Measurements from ENCODE around the gene MKKS. TPM values are rescaled to one million over a fixed set of nuclear protein-coding genes. Genes with fewer than 3 reads are reported as not detected.

The MKKS gene
- total RNA-seq, 2 experiments from 2014 or later: 3.8 to 4.2 TPM

- Mint-ChIP-seq H3K4me3 (no peak overlapping the region), H3K27ac (no peak overlapping the region), H3K27me3 (ENCODE audit: low read depth) (peaks cover 29% of the 10 kb centered on the region), H3K4me1 (ENCODE audit: low read depth) (no peaks in the 10 kb centered on the region), H3K36me3 (ENCODE audit: low read depth) (peaks cover 1% of the 10 kb centered on the region), H3K9me3 (peaks cover 15% of the 10 kb centered on the region)
- CTCF ChIA-PET: no interaction called here
- no peak for DNase-seq
- intact Hi-C loops (cut with micrococcal nuclease): no loop called here
Measured at GRCh38 chr20:10376270-10377075, 57.5 kb downstream of the MKKS start.

- Mint-ChIP-seq H3K4me1 (ENCODE audit: low read depth) (no peaks in the 10 kb centered on the region), H3K27me3 (ENCODE audit: low read depth) (peaks cover 34% of the 10 kb centered on the region), H3K9me3 (peaks cover 15% of the 10 kb centered on the region), H3K4me3 (no peak overlapping the region), H3K36me3 (ENCODE audit: low read depth) (peaks cover 1% of the 10 kb centered on the region), H3K27ac (no peak overlapping the region)
- intact Hi-C loops (cut with micrococcal nuclease): no loop called here
- DNase-seq: no peak
- CTCF ChIA-PET: no interaction called here
Measured at GRCh38 chr20:10375191-10375590, 58.8 kb downstream of the MKKS start.

DNA sequence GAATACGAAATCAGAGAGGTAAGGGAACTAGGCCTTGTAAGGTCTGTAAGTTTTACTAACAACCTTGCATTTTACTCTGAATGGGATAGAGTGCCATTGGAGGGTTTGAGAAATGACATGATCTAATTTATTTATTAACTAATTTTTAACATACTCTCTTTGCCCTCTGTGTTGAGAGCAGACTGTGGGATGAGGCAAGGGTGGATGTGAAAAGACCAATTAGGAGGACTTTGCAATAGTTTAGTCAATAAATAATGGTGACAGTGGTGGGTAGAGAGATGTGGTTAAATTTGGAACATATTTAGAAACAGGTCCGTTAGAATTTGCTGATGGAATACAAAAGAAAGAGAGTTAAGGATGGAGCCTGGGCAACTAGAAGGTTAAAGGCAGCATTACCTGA is 60.0 kb downstream of the MKKS start:
- no peak for DNase-seq
- Mint-ChIP-seq H3K36me3 (ENCODE audit: low read depth) (peaks cover 1% of the 10 kb centered on the region), H3K9me3 (peaks cover 15% of the 10 kb centered on the region), H3K27me3 (ENCODE audit: low read depth) (peaks cover 37% of the 10 kb centered on the region), H3K4me1 (ENCODE audit: low read depth) (no peaks in the 10 kb centered on the region), H3K4me3 (no peak overlapping the region), H3K27ac (no peak overlapping the region)
- intact Hi-C loops (cut with micrococcal nuclease): no loop called here
- CTCF ChIA-PET: interaction anchor here (0.7 kb wide), 1 partner anchor 12 kb away, joined by 3 read pairs; no protein-coding TSS in a partner anchor

DNA sequence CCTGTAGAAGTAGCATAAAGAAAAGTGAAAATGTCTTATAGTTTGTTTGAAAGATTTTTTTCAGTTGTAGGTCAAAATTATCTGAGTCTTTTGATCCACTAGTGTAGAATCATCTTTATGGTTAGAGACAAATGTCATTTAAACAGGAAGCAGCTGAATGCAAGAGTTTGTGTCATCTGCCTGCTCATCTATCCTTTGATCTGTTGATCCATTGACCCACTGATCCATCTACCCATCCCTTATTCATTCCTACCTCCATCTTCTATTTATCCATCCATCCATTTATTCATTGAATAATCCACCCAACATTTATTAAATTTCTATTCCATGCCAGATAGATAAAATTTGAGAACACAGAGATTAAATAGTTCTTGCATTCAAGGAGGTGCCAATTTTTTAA is 62.6 kb downstream of the MKKS start:
- Mint-ChIP-seq H3K27ac (no peak overlapping the region), H3K9me3 (peaks cover 13% of the 10 kb centered on the region), H3K4me1 (ENCODE audit: low read depth) (no peaks in the 10 kb centered on the region), H3K27me3 (ENCODE audit: low read depth) (peaks cover 34% of the 10 kb centered on the region), H3K4me3 (no peak overlapping the region), H3K36me3 (ENCODE audit: low read depth) (peaks cover 1% of the 10 kb centered on the region)
- no peak for DNase-seq
- intact Hi-C loops (cut with micrococcal nuclease): no loop called here
- CTCF ChIA-PET: interaction anchor here (0.6 kb wide), 1 partner anchor 181 kb away, joined by 3 read pairs; no protein-coding TSS in a partner anchor

DNA sequence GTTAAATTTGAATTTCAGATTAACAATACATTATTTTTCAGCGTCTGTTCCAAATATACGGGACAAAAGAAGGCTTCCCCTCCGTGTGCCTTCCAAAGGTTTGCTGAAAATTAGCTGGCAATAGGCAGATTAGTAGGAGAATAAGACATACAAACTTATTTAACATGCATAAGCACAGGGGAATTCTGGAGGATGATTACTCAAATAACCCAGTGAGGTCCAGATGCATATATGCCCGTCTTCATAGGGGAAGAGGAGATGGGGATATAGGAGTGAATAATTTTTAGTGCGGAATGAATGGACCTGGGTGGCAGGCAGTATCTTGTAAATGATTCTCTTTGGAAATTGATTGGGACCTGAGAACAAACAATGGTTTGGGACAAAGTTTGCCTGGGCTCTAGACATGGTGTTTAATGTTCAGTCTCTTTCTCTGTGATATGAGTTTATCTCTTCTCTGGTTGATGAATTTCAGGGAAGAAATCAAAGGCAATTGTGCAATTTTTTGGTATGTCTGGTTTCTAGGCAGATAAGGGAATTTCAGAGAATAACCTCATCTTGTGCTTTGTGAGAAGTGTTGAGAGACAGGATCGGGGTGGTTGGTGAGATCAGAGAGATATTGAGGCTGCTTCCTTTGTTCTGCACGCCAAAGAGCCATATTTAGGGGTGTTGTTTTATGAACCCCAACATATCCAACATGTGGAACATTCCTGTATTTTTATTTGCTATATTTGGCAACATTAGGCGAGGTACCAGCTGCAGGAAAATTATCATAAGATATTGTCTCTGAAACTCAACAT is 63.7 kb downstream of the MKKS start:
- Mint-ChIP-seq H3K4me1 (ENCODE audit: low read depth) (no peaks in the 10 kb centered on the region), H3K4me3 (no peak overlapping the region), H3K27ac (no peak overlapping the region), H3K36me3 (ENCODE audit: low read depth) (no peaks in the 10 kb centered on the region), H3K9me3 (peaks cover 6% of the 10 kb centered on the region), H3K27me3 (ENCODE audit: low read depth) (peaks cover 29% of the 10 kb centered on the region)
- CTCF ChIA-PET: no interaction called here
- DNase-seq: no peak
- intact Hi-C loops (cut with micrococcal nuclease): no loop called here

- H3K36me3 Mint-ChIP-seq (ENCODE audit: low read depth): no peaks in the 10 kb centered on the region
- DNase-seq: no peak
- H3K4me1 Mint-ChIP-seq (ENCODE audit: low read depth): no peaks in the 10 kb centered on the region
- intact Hi-C loops (cut with micrococcal nuclease): no loop called here
- H3K9me3 Mint-ChIP-seq: peaks cover 4% of the 10 kb centered on the region
- no peak overlapping the region for H3K4me3 Mint-ChIP-seq
- peaks cover 27% of the 10 kb centered on the region for H3K27me3 Mint-ChIP-seq (ENCODE audit: low read depth)
- H3K27ac Mint-ChIP-seq: no peak overlapping the region
- CTCF ChIA-PET: no interaction called here
Measured at GRCh38 chr20:10369723-10370090, 64.3 kb downstream of the MKKS start.

DNA sequence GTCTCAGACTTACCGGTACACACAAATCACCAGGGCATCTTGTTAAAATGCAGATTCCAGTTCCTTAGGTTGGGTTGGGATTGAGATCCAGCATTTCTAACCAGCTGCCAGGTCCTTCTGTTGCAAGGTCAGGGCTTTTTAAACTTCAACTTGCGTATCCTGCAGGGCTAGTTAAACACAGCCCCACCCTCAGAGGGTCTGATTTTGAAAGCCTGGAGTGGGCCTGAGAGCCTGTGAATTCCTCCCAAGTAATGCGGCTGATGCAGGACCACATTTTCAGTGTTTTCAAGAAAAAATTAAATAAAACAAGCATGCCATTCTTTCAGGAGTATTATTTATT is 65.3 kb downstream of the MKKS start:
- H3K27me3 Mint-ChIP-seq (ENCODE audit: low read depth): peaks cover 23% of the 10 kb centered on the region
- H3K27ac Mint-ChIP-seq: no peak overlapping the region
- CTCF ChIA-PET: no interaction called here
- DNase-seq: no peak
- intact Hi-C loops (cut with micrococcal nuclease): no loop called here
- H3K4me3 Mint-ChIP-seq: no peak overlapping the region
- no peaks in the 10 kb centered on the region for H3K4me1 Mint-ChIP-seq (ENCODE audit: low read depth)
- peaks cover 4% of the 10 kb centered on the region for H3K9me3 Mint-ChIP-seq
- H3K36me3 Mint-ChIP-seq (ENCODE audit: low read depth): no peaks in the 10 kb centered on the region

GRCh38 chr20:10367943-10368701 is 65.9 kb downstream of the MKKS start:
- Mint-ChIP-seq H3K36me3 (ENCODE audit: low read depth) (no peaks in the 10 kb centered on the region), H3K27me3 (ENCODE audit: low read depth) (peaks cover 21% of the 10 kb centered on the region), H3K4me1 (ENCODE audit: low read depth) (no peaks in the 10 kb centered on the region), H3K4me3 (no peak overlapping the region), H3K27ac (no peak overlapping the region), H3K9me3 (peaks cover 1% of the 10 kb centered on the region)
- intact Hi-C loops (cut with micrococcal nuclease): no loop called here
- CTCF ChIA-PET: interaction anchor here (0.6 kb wide), 1 partner anchor 17 kb away, joined by 3 read pairs; no protein-coding TSS in a partner anchor
- no peak for DNase-seq

- CTCF ChIA-PET: interaction anchor here (0.6 kb wide), 1 partner anchor 16 kb away, joined by 3 read pairs; no protein-coding TSS in a partner anchor
- no peak for DNase-seq
- intact Hi-C loops (cut with micrococcal nuclease): no loop called here
- no peak overlapping the region for H3K4me3 Mint-ChIP-seq
- H3K9me3 Mint-ChIP-seq: no peaks in the 10 kb centered on the region
- H3K4me1 Mint-ChIP-seq (ENCODE audit: low read depth): no peaks in the 10 kb centered on the region
- H3K27ac Mint-ChIP-seq: no peak overlapping the region
- H3K27me3 Mint-ChIP-seq (ENCODE audit: low read depth): peaks cover 23% of the 10 kb centered on the region
- H3K36me3 Mint-ChIP-seq (ENCODE audit: low read depth): no peaks in the 10 kb centered on the region
Measured at GRCh38 chr20:10367693-10367942, 66.4 kb downstream of the MKKS start.

GRCh38 chr20:10366898-10367692 is 66.9 kb downstream of the MKKS start:
- Mint-ChIP-seq H3K9me3 (no peaks in the 10 kb centered on the region), H3K27me3 (ENCODE audit: low read depth) (peaks cover 23% of the 10 kb centered on the region), H3K36me3 (ENCODE audit: low read depth) (no peaks in the 10 kb centered on the region), H3K4me3 (no peak overlapping the region), H3K27ac (no peak overlapping the region), H3K4me1 (ENCODE audit: low read depth) (no peaks in the 10 kb centered on the region)
- no peak for DNase-seq
- intact Hi-C loops (cut with micrococcal nuclease): no loop called here
- CTCF ChIA-PET: interaction anchor here (0.6 kb wide), 1 partner anchor 16 kb away, joined by 3 read pairs; no protein-coding TSS in a partner anchor

DNA sequence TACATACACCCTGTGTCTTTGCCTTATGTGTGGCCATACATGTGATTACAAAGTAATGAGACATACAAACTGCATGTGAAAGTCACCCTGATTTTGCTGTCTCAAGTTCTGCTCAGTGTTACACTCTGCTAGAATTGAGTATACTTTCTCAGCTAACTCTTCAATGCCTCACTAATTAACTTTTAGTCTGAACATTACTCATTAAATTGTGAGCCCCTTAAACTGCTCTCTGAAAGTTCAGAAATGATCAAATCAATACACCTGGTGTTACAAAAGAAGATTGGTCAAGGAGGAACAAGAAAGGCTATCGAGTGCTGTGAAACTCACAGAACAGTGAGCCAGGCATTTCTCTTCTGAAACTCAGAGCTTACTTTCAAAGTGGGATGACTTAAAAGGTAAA is 71.3 kb downstream of the MKKS start:
- intact Hi-C loops (cut with micrococcal nuclease): no loop called here
- Mint-ChIP-seq H3K27ac (no peak overlapping the region), H3K9me3 (no peaks in the 10 kb centered on the region), H3K36me3 (ENCODE audit: low read depth) (no peaks in the 10 kb centered on the region), H3K27me3 (ENCODE audit: low read depth) (peaks cover 17% of the 10 kb centered on the region), H3K4me1 (ENCODE audit: low read depth) (no peaks in the 10 kb centered on the region), H3K4me3 (no peak overlapping the region)
- CTCF ChIA-PET: interaction anchor here (1.1 kb wide), 1 partner anchor 384 kb away, joined by 3 read pairs; no protein-coding TSS in a partner anchor
- no peak for DNase-seq

DNA sequence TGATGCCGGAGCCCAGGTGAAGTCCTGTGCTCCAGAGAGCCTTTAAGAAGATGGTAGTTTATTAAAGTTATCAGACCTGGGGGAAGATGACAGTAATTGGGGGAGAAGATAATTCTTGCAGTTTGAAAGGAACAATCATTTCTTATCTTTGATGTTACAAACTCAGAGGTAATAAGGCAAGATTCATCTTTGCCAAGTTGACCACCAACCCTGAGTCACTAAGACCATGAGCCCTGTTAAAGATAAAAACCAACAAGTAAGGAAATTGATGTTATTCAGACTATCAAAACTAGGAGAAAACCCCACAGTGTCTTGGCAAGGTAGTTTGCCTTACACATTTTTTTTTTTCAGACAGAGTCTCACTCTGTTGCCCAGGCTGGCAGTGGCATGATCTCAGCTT is 73.1 kb downstream of the MKKS start:
- no peaks in the 10 kb centered on the region for H3K9me3 Mint-ChIP-seq
- no peaks in the 10 kb centered on the region for H3K36me3 Mint-ChIP-seq (ENCODE audit: low read depth)
- no peaks in the 10 kb centered on the region for H3K4me1 Mint-ChIP-seq (ENCODE audit: low read depth)
- CTCF ChIA-PET: no interaction called here
- no peak overlapping the region for H3K4me3 Mint-ChIP-seq
- intact Hi-C loops (cut with micrococcal nuclease): no loop called here
- H3K27me3 Mint-ChIP-seq (ENCODE audit: low read depth): peaks cover 14% of the 10 kb centered on the region
- DNase-seq: no peak
- no peak overlapping the region for H3K27ac Mint-ChIP-seq
